Retinal pigment epithelial cell (primary cell): ENCODE results near the gene STPG4.

ENCODE experiments used
- DNase-seq: peaks from one replicate; pipeline ENCODE4 v3.0.0-alpha.2; 2010; ENCODE audit warnings: low read depth
- H3K4me3 ChIP-seq: 2 replicates; pipeline ENCODE4 v1.5.1; 2011; ENCODE audit warnings: mild to moderate bottlenecking, low read length, control low read depth, moderate library complexity
- CTCF ChIP-seq: conservative IDR thresholded peaks from 2 replicates; pipeline ENCODE4 v1.5.1; 2011; ENCODE audit warnings: low read depth, low read length, control low read depth, inconsistent platforms

The STPG4 gene

GRCh38 chr2:47165001-47165555 is 10.0 kb upstream of the STPG4 start:
- TF ChIP-seq CTCF, result no peak
- no peak for DNase-seq
- H3K4me3 ChIP-seq, result no peak overlapping the region

- H3K4me3 ChIP-seq, result no peak overlapping the region
- TF ChIP-seq CTCF, result no peak
- DNase-seq, result no peak
Measured at GRCh38 chr2:47162780-47163179, 7.7 kb upstream of the STPG4 start.

- no peak for TF ChIP-seq CTCF
- no peak for DNase-seq
Measured at GRCh38 chr2:47161475-47161874, 6.4 kb upstream of the STPG4 start.

GRCh38 chr2:47160660-47161059 is 5.6 kb upstream of the STPG4 start:
- H3K4me3 ChIP-seq, result no peak overlapping the region
- no peak for DNase-seq
- TF ChIP-seq CTCF, result no peak

More at GRCh38 chr2:47161475-47161874, 6.4 kb upstream of the STPG4 start:
- H3K4me3 ChIP-seq, result no peak overlapping the region

GRCh38 chr2:47160211-47160610 is 5.1 kb upstream of the STPG4 start:
- TF ChIP-seq CTCF, result no peak
- DNase-seq, result no peak
- H3K4me3 ChIP-seq, result no peak overlapping the region

GRCh38 chr2:47159627-47160026 is 4.5 kb upstream of the STPG4 start:
- no peak overlapping the region for H3K4me3 ChIP-seq
- no peak for TF ChIP-seq CTCF
- DNase-seq, result no peak

GRCh38 chr2:47158576-47158975 is 3.5 kb upstream of the STPG4 start:
- no peak overlapping the region for H3K4me3 ChIP-seq

More at GRCh38 chr2:47158576-47158975, 3.5 kb upstream of the STPG4 start:
- no peak for DNase-seq
- no peak for TF ChIP-seq CTCF
